K562 (cell line): ENCODE data around the gene DHX35. TPM values are rescaled to one million over a fixed set of nuclear protein-coding genes. Genes with fewer than 3 reads are reported as not detected.

Source experiments
- ATAC-seq: fragments of 200-7000 bp; cut with Tn5 transposase; 3 replicates; pipeline ENCODE4 v1.9.1; 2020; ENCODE audit warnings: moderate library complexity
- BruUV-seq: library from RNA; stranded (reverse); fragments of 400-500 nt; replicated peaks from 2 replicates; lab custom pipeline; 2021; lab: Mats Ljungman, UMichigan
- CTCF ChIA-PET: fragments of 300-600 bp; formaldehyde crosslinking; extraction: SDS; loops from one replicate; lab custom pipeline; 2021; ENCODE audit warnings: low intra/inter-chr PET ratio; lab: Yijun Ruan, JAX
- POLR2A ChIA-PET: fragments of 300-600, 350-650 bp; sonication (Branson Sonifier 250); formaldehyde crosslinking; extraction: SDS; loops from one replicate; lab custom pipeline; 2021; ENCODE audit warnings: antibody characterized with exemption, inconsistent platforms; lab: Yijun Ruan, JAX
- DNase-seq, 4 experiments: peaks; one replicate each; pipeline versions ENCODE4 v3.0.0 to v3.0.0-alpha.2; 2011 to 2018; ENCODE audit warnings: low spot score in 3 of 4, mixed read lengths in 3 of 4; ENCODE audit errors: extremely low read depth in 1 of 4
- FAIRE-seq: peaks from 2 replicates; lab custom pipeline; 2011; peaks lifted over from hg19 to GRCh38; lab: Jason Lieb, UNC
- H2AFZ ChIP-seq: 2 replicates; pipeline ENCODE4 v1.6.0; 2011; ENCODE audit warnings: low read depth, low read length, control low read depth, inconsistent platforms
- H3K27ac ChIP-seq: fragments of 200-600 bp; 3 replicates; pipeline ENCODE4 v1.8.0; 2011; ENCODE audit warnings: low read depth, mild to moderate bottlenecking, control low read depth, inconsistent platforms, low read length, moderate library complexity, mixed read lengths; ENCODE audit errors: extremely low read depth
- H3K27me3 ChIP-seq, 2 experiments: fragments of 300-600 bp in 1 of 2; 2 replicates in 1 of 2; 3 replicates in 1 of 2; pipeline versions ENCODE4 v1.6.0 to v1.8.0; 2011; ENCODE audit warnings: inconsistent platforms in 2 of 2, low read length in 2 of 2, mild to moderate bottlenecking in 1 of 2, mixed read lengths in 1 of 2, moderate library complexity in 1 of 2; ENCODE audit not compliant: control insufficient read depth in 2 of 2, insufficient read depth in 2 of 2
- H3K36me3 ChIP-seq: fragments of 300-600 bp; 3 replicates; pipeline ENCODE4 v1.8.0; 2011; ENCODE audit warnings: mild to moderate bottlenecking, low read length, inconsistent platforms; ENCODE audit not compliant: control insufficient read depth, insufficient read depth
- H3K4me1 ChIP-seq, 2 experiments: fragments of 200-600 bp in 1 of 2; replicated peaks in 1 of 2; 2 replicates in 1 of 2; 3 replicates in 1 of 2; pipeline versions ENCODE4 v1.5.1 to v1.8.0; 2011; ENCODE audit warnings: inconsistent platforms in 2 of 2, low read length in 2 of 2, mild to moderate bottlenecking in 1 of 2, mixed read lengths in 1 of 2, moderate library complexity in 1 of 2; ENCODE audit not compliant: control insufficient read depth in 2 of 2, insufficient read depth in 2 of 2
- H3K4me2 ChIP-seq: 2 replicates; pipeline ENCODE4 v1.6.1; 2011; ENCODE audit warnings: low read length, control low read depth, inconsistent platforms, mixed read lengths; ENCODE audit not compliant: insufficient read depth
- H3K4me3 ChIP-seq: fragments of 200-600 bp; sonication (generic), shearing (Covaris generic); 2 replicates; pipeline ENCODE4 v1.5.1; 2016; ENCODE audit warnings: control low read depth, inconsistent platforms
- H3K79me2 ChIP-seq: fragments of 200-600 bp; 3 replicates; pipeline ENCODE4 v1.8.0; 2011; ENCODE audit warnings: low read length, inconsistent platforms; ENCODE audit not compliant: control insufficient read depth, insufficient read depth
- H3K9ac ChIP-seq, 2 experiments: 2 replicates each; pipeline versions ENCODE4 v1.6.0 to v1.6.1; 2011; ENCODE audit warnings: low read depth in 2 of 2, low read length in 2 of 2, control low read depth in 1 of 2, inconsistent platforms in 1 of 2, mild to moderate bottlenecking in 1 of 2, mixed read lengths in 1 of 2; ENCODE audit not compliant: insufficient read depth in 1 of 2
- H3K9me1 ChIP-seq: one replicate; pipeline ENCODE4 v1.6.0; 2011; ENCODE audit warnings: inconsistent platforms, mild to moderate bottlenecking, low read length, moderate library complexity; ENCODE audit not compliant: control insufficient read depth, insufficient read depth
- H3K9me3 ChIP-seq: replicated peaks from 2 replicates; pipeline ENCODE4 v1.5.1; 2011; ENCODE audit warnings: low read depth, low read length, inconsistent platforms; ENCODE audit not compliant: control insufficient read depth, insufficient read depth
- H4K20me1 ChIP-seq: replicated peaks from 2 replicates; pipeline ENCODE4 v1.6.1; 2011; ENCODE audit warnings: low read length, inconsistent platforms, mixed read lengths; ENCODE audit not compliant: control insufficient read depth, insufficient read depth
- CEBPB ChIP-seq: fragments of 450-650 bp; IDR thresholded peaks from 2 replicates; pipeline ENCODE4 v1.6.1; 2016; ENCODE audit warnings: missing genetic modification characterization, missing compliant biosample characterization
- CEBPG ChIP-seq, 3 experiments: fragments of 200-800 bp in 1 of 3; sonication (Bioruptor generic) in 1 of 3; sonication (generic) in 1 of 3; formaldehyde crosslinking in 1 of 3; IDR thresholded peaks in 2 of 3; conservative IDR thresholded peaks in 1 of 3; 2 replicates each; pipeline versions ENCODE4 v1.6.1 to v1.8.0; 2016 to 2022; ENCODE audit warnings: missing compliant biosample characterization in 2 of 3, missing genetic modification characterization in 2 of 3, mild to moderate bottlenecking in 1 of 3, missing genetic modification reagents in 1 of 3
- KAT2B ChIP-seq: IDR thresholded peaks from one replicate; pipeline ENCODE4 v1.6.1; 2012; ENCODE audit warnings: low read depth, mild to moderate bottlenecking, control low read depth, inconsistent platforms, low read length, moderate library complexity
- POLR2AphosphoS2 ChIP-seq: IDR thresholded peaks from 2 replicates; pipeline ENCODE4 v1.6.1; 2012; ENCODE audit warnings: low read length, improper control_type of control experiment
- RBFOX2 ChIP-seq: fragments of 200-400 bp; formaldehyde crosslinking; IDR thresholded peaks from 2 replicates; pipeline ENCODE4 v1.6.1; 2017; ENCODE audit warnings: low read depth, mild to moderate bottlenecking, low read length, moderate library complexity
- TARDBP ChIP-seq: fragments of 450-650 bp; IDR thresholded peaks from 2 replicates; pipeline ENCODE4 v1.6.1; 2016
- U2AF2 ChIP-seq: fragments of 200-400 bp; formaldehyde crosslinking; optimal IDR thresholded peaks from 2 replicates; pipeline ENCODE3; 2017; ENCODE audit warnings: low read depth, mild to moderate bottlenecking, low read length
- ZNF589 ChIP-seq: fragments of 200-800 bp; sonication (Bioruptor generic); IDR thresholded peaks from 2 replicates; pipeline ENCODE4 v1.6.1; 2016; ENCODE audit warnings: low read depth, missing genetic modification characterization, missing compliant biosample characterization
- WGBS: fragments of 100-300 bp; shearing (Covaris generic); methylation state at CpG from one replicate; pipeline ENCODE4 v1.1.6; 2016; ENCODE audit warnings: low coverage, mixed read lengths; ENCODE audit not compliant: insufficient coverage; ENCODE audit errors: missing lambda C conversion rate; 5-methylcytosine and 5-hydroxymethylcytosine counted together
- in situ Hi-C: fragments of 300-500 bp; cut with MboI; formaldehyde crosslinking; loops from 4 replicates; pipeline ENCODE4 v1.15.0; 2018; ENCODE audit warnings: inconsistent platforms, mixed read lengths
- intact Hi-C: fragments of 100-400 bp; cut with micrococcal nuclease; formaldehyde crosslinking; loops from 2 replicates; pipeline ENCODE4 v1.14.2; 2022
- polyA plus RNA-seq, 8 experiments: library from polyadenylated mRNA; depleted of rRNA in 4 of 8; stranded (reverse) in 5 of 8; unstranded in 3 of 8; fragments of >200 nt; fragmentation: Nextera tagmentation in 2 of 8; fragmentation: Illumina TruSeq in 1 of 8; extraction: Ambion mirVana in 2 of 8; extraction: Trizol in 1 of 8; gene quantifications; 2 replicates each; pipeline versions ENCODE4 v1.2.1 to v1.2.3, GENCODE V29; 2011 to 2014; ENCODE audit warnings: inconsistent platforms in 1 of 8, missing spikeins in 1 of 8
- total RNA-seq, 7 experiments: library from RNA; depleted of rRNA in 6 of 7; stranded (reverse); fragments of >200 nt in 6 of 7; fragmentation: Illumina TruSeq in 2 of 7; extraction: Trizol in 2 of 7; gene quantifications; 2 replicates each; pipeline versions ENCODE4 v1.2.1 to v1.2.3, GENCODE V29; 2011 to 2021; ENCODE audit warnings: low replicate concordance in 1 of 7

DHX35 gene
- total and polyA plus RNA-seq, 9 of the 15 experiments (the other 6 are each of a cell fraction or from before 2014, with no cell fraction given), result 6.5 to 25.6 (median 16.9) TPM

- no peaks in the 10 kb centered on the region for H3K27me3 ChIP-seq
- ATAC-seq, result no peak
- no TSS peak for BruUV-seq
- H3K9ac ChIP-seq, result peak overlapping the region; percentile 32 to 62; a peak in 3 of 4 replicates
- H3K9me3 ChIP-seq, result no peaks in the 10 kb centered on the region
- POLR2A ChIA-PET, result interaction anchor here (0.9 to 2.8 kb wide), 2 partner anchors 9 to 12 kb away, joined by 4 to 16 read pairs; no protein-coding TSS in a partner anchor
- no peak overlapping the region for H2AFZ ChIP-seq
- H3K27ac ChIP-seq, result peak overlapping the region; percentile 35; the same call in 2 of the 3 replicates
- in situ Hi-C loops (loop anchor here (5.0 kb wide), 1 partner anchor 105 kb away; no protein-coding TSS in a partner anchor), intact Hi-C loops (no loop called here)
- peaks cover 100% of the 10 kb centered on the region for H3K79me2 ChIP-seq
- 72% methylated on average over 9 of the region's 9 CpGs for WGBS
- H3K4me1 ChIP-seq, result peaks cover 8 to 53% of the 10 kb centered on the region in 2 experiments; a peak in 3 of 5 replicates
- no peak for DNase-seq
- peak overlapping the region; percentile 51; the same call in 1 of the 2 replicates for H3K4me2 ChIP-seq
- peaks cover 14% of the 10 kb centered on the region for H3K9me1 ChIP-seq
- peak; percentile 19 for FAIRE-seq
- H4K20me1 ChIP-seq, result peaks cover 60% of the 10 kb centered on the region
- H3K36me3 ChIP-seq, result peaks cover 96% of the 10 kb centered on the region
- no peak for TF ChIP-seq TARDBP
- TF ChIP-seq RBFOX2, result peak; percentile 11; the same call in 1 of the 2 replicates
- TF ChIP-seq KAT2B, result no peak
- TF ChIP-seq ZNF589, result no peak
- no peak for TF ChIP-seq U2AF2
- TF ChIP-seq POLR2AphosphoS2, result 0 out of 2 replicates have a peak, but pooled peaks have one; percentile 34
- no peak for TF ChIP-seq CEBPG (CRISPR knock-in tag; IDR thresholded peaks at IDR 0.05)
- 0 out of 4 replicates have a peak, but pooled peaks of 1 of the 2 experiments have one; percentile 18 for TF ChIP-seq CEBPG (tag; conservative IDR thresholded peaks at IDR 0.05 in 1 of 2, IDR thresholded peaks at IDR 0.05 in 1 of 2)
- 0 out of 2 replicates have a peak, but pooled peaks have one; percentile 9 for TF ChIP-seq CEBPB
- H3K4me3 ChIP-seq, result peak overlapping the region; percentile 14; the same call in 1 of the 2 replicates
- CTCF ChIA-PET, result no interaction called here
Observed at GRCh38 chr20:38932457-38933120, 29.6 kb upstream of the DHX35 start.
